Mucosa of gallbladder (tissue), 1 donor: Measurements from ENCODE around the gene ZKSCAN3. TPM values are rescaled to one million over a fixed set of nuclear protein-coding genes. Genes with fewer than 3 reads are reported as not detected.
"Not testable (repeated sequence)": the region's sequence is repeated elsewhere in the genome, so short reads cannot be mapped to it uniquely, and the experiment has no call there.

Experiments
- DNase-seq: peaks from one replicate; pipeline ENCODE4 v3.0.0-alpha.2; 2020; ENCODE audit warnings: low spot score
- total RNA-seq: library from RNA; stranded (reverse); gene quantifications from one replicate; pipeline ENCODE4 v1.2.1, GENCODE V29; 2021
- donor health status: DM: no; HTN: no; CAD: no.

Gene ZKSCAN3
- total RNA-seq, 1 donor from 2014 or later = 8.6 TPM

DNA sequence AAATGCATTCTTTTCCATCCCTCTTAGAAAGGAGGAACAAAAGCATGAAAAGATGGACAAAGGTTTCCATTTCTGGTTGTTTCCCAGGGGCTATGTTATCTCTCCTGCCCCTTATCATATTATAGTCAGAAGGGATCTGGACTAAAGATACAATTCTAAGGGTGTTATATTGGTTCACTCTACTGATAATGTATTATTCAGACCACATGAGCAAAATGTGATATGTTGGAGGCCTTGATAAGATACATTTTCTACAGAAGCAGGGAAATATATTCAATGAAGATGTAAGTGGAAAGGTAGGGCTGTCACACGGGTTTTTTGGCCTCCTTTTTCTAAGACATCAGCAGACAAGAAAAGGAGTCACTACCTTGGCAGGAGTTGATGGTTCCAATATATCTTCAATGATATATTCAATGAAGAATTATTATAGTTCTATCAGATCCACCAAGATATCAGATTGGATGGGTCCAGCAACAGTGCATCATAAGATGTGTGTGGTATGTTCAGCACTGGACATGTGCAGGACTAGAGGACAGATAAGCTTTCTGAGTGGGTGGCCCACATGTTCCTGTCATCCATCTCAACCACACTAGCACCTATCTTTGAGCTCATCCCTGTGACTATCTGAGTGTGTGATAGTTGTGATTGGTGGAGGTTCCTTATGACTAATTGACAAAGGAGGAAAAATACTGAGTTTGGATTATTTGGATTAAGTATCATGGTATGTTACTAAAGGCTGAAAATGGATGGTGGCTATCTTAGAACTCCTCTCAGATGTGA lies 5.7 kb upstream of the ZKSCAN3 start:
- DNase-seq = no peak

DNA sequence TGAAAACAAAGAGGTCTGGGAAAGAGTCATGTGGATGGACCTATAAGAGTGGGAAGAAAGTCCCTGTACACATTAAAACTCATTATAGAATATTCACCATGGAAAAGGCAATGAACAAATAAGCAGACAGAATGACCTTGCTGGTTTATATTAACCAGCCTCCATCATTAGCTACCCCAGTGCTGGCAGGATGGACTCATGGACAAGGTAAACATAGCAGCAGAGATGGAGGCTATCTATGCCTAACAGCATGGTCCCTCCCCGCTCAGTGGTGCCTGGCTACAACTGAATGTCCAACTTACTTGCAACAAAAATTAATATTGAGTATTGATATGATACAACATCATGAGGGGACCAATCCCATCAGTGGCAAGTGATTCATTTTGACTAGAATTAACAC lies 4.5 kb upstream of the ZKSCAN3 start:
- DNase-seq = no peak

DNA sequence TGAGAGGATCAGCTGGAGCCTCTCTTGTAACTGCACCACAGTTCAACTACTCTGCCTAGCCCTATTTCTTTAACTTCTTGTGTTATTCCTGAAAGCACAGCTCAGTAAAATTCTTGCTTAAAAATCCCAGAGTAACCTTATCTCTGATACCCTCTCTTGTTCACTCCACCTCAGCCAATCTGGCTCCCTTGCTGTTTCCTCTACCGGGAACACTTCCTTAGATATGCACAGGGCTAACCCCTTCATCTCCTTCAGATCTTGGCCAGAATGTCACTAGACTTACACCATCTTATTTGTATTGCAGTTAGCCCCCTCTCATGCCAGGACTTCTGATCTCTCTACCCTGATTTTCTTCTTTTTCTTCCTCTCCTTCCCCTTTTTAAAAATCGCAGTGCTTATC lies 2.6 kb upstream of the ZKSCAN3 start:
- no peak for DNase-seq

DNA sequence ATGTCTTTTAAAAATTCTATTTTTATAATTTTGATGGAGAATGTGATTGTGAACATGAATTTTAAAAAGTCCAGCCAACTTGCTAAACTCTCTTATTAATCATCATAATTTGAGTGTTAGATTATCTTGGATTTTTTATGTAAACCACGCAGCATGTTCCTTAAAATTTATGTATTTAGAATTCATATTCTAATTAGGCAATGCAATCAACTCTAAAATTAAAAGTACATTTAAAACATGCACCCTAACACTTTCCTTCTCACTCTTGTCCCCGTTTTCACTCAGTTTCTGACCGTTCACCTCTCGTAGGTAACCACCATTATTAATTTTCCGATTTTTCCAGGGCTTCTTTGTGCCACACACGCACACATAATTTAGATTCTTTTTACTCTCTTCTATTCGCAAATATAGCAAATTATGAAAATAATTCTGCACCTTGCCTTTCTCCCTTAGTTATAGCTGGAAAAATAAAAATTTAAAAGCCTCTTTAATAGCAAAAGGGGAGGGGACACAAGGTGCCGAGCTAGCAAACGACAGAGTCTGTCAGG lies 329 bp upstream of the ZKSCAN3 start:
- DNase-seq = no peak

DNA sequence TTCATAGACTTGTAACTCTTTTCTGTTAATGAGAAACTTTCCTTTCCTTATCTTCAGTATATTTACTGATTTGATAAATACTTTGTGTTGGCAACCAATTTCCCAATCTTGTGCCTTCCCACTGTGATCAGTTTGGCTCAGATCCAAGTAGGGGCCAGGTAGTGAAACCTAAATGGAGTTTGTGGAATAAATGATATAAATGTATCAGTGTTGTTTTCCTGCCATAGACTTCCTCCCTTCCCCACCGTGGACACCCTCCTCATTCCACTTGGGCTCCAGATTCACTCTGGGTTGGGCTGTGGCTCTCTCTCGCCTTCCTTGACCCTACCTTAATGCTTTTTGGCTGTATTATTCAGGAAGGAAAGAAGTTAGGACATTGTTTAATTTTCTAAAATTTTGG lies 1.3 kb downstream of the ZKSCAN3 start:
- DNase-seq = no peak

DNA sequence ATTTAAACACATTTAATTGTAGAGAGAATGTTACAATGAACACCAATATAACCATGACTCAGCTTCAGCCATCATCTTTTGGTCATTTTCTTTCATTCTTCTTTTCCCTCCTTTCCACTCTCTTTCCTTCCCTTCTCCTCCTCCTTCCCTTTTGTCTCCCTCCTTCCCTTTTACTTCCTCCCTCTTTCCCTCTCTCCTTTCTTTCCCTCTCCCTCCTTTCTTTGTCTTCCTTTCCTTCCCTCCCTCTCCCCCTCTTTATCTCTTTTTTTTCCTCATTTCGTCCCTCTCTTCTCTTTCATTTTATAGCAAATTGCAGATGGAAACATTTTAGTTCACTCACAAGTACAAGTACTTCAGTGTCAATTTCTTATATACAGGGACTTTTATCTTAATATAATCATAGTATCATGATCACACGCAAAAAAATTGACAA lies 1.8 kb downstream of the ZKSCAN3 start:
- DNase-seq = no peak

DNA sequence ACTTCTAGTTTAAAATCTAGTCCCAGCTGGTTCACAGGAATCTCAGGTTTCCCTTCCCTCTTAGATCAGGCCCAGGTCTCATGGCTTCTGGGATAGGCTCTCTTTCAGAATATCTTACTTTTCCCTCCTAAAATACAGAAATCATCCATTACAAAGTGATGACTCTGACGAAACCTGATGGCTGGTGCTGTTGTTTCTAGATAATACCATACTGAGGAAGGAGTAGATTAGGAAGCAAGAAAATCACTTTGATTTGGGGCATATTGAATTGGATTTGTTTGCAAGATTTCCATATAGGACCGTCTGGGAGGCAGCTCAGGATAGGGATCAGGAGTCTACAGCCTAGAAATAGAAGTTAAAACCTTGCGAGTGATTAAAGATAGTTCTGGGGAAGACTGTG lies 3.6 kb downstream of the ZKSCAN3 start:
- DNase-seq = no peak

DNA sequence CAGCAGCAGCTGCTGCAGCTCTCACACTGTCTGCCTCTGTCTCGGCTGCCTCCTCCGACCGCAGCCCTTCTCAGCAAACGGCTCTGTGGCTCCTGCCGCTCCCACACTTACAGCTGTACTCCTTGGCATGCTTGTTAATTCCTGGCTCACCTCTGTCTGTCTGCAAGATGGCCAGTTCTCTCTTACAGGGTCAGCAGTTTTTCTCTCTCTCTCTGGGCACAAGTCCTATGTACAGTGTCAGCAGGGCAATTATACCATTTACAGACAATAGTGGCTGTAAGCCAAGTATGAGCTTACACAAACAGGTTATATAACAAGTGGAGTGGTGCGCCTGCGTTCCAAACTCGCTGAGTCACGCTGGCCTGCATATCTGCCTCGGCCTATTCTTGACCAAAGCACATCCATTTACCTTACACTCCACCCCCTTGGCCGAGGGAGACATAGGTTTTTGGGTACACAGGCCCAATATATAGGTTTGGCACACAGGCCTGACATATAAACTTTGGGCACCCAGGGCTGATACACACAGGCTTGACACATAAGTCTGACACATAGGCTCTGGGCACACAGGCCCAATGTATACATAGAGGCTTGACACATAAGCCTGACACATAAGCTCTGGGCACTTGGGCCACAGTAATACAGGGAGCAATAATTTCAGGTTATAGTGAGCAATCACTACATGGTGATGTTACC lies 4.4 kb downstream of the ZKSCAN3 start:
- peak; percentile 48 for DNase-seq

DNA sequence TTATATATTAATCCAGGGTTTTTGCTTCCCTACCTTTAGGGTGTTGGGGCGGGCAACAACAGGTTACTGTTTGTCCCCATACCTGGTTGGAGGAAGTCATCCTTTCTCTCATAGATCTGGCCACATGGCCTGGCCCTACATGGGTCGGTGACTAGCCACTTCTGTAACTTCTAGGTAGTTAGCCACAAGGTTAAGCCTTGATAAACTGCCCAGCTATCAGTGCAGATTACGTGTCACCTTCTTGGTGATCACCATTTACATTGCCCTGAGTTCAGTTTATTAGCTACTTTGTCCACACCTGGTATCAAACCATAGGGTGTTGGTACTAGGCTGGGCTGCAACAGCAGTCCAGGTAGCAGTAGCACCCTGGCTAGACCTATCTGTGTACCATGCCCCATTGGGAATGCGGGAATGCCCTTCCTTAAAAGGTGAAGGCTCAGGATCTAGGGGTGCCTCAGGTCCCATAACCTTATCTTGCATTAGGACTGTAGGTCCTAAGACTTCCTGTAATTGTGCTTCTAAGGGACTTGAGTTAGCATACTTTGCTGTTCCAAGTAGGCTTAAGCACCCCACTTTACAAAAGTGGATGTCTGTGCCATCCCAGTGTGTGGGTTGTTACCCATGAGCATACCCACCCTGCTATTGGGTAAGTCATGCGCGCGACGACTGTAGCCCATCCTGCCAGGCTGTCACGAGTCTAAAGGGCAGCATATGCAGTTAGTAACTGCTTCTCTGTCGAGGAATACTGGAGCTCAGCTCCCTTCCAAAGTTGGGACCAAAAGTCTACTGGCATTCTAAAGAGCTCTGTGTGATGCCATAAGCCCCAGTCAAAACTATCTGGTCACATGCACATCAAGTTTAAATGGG lies 5.2 kb downstream of the ZKSCAN3 start:
- no peak for DNase-seq

DNA sequence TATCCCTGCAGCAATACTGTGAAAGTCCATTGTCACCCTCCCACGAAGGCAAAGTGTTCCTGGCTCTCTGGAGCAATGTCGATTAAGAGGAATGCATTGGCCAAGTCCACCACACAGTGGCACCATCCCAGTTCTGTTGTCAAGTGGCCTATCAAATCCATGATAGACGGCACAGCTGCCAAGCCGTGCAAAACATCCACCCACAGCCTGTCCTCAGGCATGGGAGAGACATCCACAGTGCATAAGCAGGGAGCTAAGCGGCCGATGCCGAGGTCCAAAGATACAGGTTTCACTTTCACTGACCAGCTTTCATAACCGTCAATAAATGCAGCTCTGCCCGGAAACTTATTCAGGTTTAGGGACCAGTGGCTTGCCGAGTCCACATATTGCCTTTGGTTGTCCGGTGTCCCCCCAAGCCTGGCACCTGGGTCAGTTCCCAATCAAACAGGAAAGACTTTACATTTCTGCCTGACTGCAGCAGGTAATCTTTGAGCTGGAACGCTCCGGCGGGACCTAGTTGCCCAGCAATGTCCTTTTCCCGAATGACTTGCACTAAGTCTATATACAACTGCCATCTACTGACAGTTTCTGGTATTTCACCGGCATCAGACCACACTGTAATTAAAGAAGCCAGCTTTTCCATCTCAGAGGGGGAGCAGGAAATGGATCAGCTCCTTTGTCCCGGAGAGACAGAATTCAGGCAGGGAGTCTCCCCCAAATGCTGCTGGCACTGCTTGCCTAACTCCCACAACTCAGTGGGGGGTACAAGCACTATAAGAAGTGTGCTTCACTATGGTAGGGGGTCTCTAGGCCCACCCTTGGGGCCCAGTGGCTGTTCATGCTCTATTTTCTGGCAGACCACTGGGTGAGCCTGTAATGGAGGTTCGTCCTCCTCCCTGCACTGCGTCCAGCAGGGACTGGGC lies 6.3 kb downstream of the ZKSCAN3 start:
- peak; percentile 89 for DNase-seq

DNA sequence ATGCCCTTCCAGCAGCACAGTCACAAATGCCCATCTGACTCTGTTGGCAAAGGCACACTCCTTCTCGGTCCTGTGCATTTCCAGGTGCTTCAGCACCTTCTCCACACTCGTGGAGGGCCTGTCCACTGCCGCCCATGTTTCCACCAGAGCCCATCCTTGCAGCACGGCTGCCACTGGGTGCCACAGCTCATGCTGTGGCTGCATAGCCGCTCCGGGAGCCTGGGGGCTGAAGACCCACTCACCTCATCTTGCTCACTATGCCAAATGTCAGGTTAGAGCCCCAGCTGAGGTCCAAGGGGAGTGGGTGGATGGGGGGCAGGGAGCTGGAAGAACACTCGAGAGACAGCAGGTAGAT lies 6.9 kb downstream of the ZKSCAN3 start:
- no peak for DNase-seq

DNA sequence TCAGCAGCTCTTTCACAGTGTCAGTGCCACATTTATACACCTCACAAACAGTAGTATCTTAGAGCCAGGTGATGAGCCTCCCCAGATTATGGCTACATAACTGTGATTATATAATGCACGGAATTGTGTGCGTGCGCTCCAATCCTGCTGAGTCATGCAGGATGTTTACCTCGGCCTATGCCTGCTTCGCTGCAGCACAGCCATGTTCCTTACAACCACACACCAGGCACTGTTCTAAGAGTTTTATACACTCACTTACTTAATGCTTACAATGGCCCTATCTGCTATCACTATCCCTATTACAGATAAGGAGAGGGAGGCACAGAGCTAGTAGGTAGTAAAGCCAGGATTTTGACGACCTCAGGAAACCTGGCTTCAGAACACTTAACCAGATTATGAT lies 7.3 kb downstream of the ZKSCAN3 start:
- no peak for DNase-seq

DNA sequence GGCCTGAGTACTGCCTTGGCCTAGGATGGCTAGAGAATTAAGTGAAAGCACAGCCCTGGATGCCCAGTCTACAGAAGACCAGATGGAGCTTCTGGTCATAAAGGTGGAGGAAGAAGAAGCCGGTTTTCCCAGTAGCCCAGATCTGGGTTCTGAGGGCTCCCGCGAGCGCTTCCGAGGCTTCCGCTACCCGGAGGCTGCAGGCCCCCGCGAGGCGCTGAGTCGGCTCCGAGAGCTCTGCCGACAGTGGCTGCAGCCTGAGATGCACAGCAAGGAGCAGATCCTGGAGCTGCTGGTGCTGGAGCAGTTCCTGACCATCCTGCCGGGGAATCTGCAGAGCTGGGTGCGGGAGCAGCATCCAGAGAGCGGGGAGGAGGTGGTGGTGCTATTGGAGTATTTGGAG lies 9.8 kb downstream of the ZKSCAN3 start:
- not testable (repeated sequence) for DNase-seq

DNA sequence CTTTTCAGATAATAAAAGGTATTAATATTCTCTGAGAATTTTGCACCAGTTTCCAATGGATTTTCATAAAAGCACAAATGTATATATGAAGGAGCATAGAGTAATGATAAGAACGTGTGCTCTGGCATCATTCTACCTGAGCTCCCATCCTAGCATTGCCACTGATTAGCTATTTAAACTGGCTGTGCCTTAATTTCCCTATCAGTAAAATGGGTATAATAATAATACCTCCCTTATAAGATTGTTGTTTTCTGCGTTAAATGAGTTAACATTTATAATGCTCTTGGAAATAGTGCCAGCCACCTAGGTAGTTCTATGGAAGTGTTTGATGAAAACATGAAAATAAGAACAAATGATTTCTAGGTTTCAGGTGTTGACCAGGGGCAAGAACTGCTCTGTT lies 11.2 kb downstream of the ZKSCAN3 start:
- no peak for DNase-seq

DNA sequence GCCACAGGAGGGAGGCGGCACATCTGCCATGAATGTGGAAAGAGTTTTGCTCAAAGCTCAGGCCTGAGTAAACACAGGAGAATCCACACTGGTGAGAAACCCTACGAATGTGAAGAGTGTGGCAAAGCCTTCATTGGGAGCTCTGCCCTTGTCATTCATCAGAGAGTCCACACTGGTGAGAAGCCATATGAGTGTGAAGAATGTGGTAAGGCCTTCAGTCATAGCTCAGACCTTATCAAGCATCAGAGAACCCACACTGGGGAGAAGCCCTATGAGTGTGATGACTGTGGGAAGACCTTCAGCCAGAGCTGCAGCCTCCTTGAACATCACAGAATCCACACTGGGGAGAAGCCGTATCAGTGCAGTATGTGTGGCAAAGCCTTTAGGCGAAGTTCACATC lies 15.8 kb downstream of the ZKSCAN3 start:
- not testable (repeated sequence) for DNase-seq

DNA sequence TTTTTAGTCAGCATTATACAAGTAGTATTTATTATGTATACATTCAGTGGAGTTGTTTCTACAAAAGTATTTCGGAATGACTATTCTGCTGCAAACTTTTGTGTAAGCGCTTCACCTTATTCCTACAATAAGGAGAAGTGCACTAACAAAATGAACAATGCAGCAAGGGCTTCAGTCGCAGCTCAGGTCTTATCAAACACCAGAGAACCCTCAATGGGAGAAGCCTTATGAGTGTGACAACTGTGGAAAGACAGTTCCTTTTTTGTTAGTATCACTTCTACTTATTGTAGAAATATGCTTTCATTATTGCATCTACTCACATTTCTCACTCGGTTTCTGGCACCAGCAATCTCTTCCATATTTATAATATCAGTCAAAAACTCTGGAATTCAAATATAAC lies 18.8 kb downstream of the ZKSCAN3 start:
- no peak for DNase-seq

DNA sequence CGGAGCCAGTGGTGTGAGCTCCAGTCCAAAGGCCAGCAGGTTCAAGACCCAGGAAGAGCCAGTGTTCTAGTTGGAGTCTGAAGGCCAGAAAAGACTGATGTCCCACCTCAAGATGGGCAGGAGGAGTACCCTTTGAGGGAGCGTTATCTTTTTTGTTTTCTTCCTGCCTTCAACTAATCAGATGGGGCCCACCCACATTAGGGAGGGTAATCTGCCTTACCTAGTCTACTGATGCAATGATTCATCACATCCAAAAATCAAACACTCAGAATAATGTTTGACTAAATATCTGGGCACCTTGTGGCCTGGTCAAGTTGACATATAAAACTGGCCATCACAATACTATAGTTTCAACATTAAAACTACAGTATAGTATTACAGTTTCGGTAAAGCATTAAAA lies 19.7 kb downstream of the ZKSCAN3 start:
- DNase-seq = no peak

DNA sequence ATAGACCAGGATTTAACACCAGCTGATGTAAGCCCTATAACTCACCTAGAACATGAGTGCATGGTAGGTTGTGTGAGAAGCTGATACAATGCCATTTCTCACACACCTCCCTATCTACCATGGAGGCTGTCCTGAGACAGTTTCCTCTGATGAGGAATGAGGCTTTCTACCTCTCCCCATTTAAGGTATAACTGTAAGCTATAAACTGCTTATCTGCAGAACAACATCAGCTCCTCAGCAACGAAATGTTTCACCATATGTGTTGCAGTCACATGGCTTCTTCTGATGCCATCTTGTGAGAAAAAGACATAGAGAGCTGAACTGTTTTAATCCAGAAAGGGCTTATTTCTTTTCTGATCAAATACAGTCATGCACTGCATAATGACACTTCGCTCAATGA lies 20.7 kb downstream of the ZKSCAN3 start:
- DNase-seq = no peak

DNA sequence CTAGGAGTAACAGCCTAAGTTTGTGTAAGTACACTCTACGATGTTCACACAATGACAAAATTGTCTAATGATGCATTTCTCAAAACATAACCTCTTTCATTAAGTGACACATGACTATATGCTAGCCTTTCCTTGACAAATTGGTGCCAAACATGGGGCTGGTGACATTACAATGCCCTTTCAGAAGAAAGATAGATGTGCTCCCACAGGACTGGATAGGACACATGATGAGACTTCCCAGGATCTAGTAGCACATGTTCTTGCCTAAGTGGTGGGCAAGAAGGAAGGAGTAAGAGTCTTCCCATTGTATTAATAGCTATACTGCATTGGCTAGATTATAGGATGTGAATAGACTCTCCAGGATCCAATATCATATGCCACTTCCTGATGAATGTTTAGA lies 21.5 kb downstream of the ZKSCAN3 start:
- DNase-seq = no peak

DNA sequence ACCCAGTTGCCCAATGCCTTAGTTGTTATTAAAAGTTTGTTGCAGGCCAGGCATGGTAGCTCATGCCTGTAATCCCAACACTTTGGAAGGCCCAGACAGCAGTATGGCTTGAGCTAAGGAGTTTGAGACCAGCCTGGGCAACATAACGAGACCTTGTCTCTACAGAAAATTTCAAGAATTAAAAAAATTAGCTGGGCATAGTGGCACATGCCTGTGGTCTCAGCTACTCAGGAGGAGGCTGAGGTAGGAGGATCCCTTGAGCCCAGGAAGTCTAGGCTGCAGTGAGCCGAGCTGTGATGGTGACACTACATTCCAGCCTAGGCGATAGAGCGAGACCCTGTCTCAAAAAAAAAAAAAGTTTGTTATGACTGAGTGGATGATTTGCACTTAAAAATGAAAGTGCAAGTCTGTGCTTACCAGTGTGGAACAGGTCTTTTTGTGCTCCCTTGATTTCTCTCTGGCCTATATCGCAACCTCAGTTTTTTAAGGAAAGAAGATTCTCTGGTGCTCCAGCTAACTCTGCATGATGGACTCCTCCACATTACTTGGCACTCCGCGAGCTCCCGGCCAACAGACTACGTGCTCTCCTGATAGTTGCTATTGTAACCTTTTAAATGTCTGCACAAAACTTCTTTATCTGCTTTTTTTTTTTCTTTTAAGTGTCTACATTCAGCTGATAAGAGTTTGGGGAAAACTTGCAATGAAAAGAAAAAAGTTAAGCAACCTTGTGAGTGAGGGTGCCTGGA lies 22.1 kb downstream of the ZKSCAN3 start:
- no peak for DNase-seq
